HG03521 (cell line): Measurements from ENCODE around the gene ABCB9.

Experiments
- ATAC-seq: cut with Tn5 transposase; IDR thresholded peaks from one replicate; pipeline ENCODE4 v1.9.1; 2021; ENCODE audit warnings: mild to moderate bottlenecking, moderate library complexity; ENCODE audit not compliant: unreplicated experiment

Gene ABCB9

DNA sequence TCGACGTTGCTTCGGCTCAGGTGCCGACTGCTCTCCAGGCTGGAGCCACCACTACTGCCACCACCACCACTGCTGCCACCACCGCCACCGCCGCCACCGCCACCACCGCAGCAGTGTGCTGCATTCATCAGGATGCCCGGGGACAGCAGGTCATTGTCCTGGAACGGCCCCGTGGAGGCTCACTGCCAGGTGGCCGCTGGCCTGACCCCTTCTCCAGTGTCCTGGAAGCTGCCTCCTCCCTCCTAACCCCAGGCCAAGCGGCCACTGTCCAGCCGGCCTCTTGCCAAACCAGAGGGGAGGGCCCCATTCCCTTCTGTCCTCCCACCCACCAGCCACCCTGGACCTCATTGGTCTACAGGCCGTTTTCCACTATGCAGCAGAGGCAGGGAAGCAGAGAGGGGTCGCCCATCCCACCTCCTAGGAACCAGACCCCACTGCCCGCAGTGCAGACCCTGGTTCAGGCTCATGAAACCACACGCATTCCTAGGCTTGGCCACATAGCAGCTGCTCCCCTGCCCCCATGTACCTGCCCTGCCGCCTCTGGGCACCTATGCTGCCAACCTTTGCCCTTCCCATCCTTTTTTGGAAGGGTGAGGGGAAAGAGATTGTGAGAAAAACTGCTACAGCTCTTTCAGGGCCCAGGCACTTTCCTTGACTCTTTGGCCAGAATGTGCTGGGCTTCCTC lies 29.4 kb upstream of the ABCB9 start:
- ATAC-seq: no peak

GRCh38 chr12:122994781-122995502 lies 28.7 kb upstream of the ABCB9 start:
- no peak for ATAC-seq

DNA sequence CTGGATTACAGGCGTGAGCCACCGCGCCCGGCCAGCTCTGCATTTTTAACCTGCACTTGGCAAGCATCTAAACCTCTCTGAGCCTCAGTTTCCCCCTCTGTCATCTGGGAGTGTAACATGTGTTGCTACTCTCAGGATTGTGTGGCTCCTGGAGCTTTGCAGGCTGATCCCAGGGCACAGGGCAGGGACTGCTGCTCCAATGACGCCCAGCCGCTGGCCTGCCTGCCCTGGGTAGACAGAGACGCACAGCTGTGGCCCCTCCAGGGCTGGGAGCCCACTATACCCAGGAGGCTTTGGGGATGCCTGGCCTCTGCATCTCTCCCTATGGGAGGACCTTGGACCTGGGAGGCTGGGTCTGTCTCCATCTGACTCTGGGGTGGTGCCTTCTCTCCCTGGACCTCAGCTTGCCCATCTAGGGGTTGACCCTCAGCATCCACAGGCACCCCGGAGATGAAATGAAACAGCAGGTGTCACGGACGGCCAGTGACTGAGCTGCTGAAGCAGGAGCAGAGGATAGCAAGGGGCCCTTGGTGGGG lies 27.9 kb upstream of the ABCB9 start:
- no peak for ATAC-seq

DNA sequence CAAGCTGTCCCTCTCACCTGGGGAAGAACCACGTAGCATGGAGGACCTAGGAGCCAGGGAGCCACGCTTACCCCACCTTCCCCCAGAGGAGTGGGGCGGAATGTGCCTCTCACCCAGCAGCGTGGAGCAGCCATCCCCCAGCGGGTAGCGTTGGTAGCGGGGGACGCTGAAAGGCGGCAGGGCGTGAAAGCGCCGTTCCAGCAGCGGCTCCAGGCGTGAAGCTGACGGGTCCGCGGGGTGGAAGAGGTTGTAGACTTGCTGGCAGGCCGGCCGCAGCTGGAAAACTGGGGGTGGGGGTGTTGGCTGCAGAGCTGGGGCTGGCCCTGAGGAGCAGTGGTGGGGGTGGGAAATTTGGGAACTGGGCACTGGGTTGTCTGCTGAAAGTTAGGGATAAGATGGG lies 26.1 kb upstream of the ABCB9 start:
- no peak for ATAC-seq

DNA sequence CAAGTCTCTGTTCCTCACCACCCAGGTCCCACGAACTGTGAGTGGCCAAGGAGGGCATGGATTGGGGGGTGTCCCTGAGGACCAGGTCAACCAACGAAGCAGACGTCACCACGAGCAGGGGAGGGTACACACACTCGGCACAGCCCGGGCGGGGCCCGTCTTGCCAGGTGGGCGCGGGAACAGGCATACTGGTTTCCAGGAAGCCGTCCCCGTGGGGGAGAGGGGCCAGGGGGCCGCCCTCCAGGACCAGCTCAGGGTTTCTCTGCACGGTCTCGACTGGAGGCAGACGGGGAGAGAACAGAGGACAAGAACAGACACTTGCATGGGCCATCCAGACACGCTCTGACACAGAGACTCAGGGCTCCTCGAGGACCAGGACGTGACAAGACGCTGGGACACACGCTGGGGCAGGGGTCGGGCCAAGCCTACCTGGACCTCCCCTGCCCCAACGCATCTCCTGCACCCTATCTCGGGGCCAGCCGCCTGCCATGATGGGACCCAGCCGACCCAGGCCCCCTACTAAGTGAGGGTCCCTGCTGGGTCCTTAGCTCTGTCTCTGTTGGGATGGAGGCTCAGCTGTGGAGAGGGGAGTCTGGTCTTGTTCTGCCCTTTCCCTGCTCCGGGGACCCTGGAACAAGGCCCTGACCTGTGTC lies 25.5 kb upstream of the ABCB9 start:
- ATAC-seq: no peak

GRCh38 chr12:122990961-122991622 lies 24.8 kb upstream of the ABCB9 start:
- no peak for ATAC-seq

GRCh38 chr12:122990561-122990960 lies 24.3 kb upstream of the ABCB9 start:
- ATAC-seq: no peak

DNA sequence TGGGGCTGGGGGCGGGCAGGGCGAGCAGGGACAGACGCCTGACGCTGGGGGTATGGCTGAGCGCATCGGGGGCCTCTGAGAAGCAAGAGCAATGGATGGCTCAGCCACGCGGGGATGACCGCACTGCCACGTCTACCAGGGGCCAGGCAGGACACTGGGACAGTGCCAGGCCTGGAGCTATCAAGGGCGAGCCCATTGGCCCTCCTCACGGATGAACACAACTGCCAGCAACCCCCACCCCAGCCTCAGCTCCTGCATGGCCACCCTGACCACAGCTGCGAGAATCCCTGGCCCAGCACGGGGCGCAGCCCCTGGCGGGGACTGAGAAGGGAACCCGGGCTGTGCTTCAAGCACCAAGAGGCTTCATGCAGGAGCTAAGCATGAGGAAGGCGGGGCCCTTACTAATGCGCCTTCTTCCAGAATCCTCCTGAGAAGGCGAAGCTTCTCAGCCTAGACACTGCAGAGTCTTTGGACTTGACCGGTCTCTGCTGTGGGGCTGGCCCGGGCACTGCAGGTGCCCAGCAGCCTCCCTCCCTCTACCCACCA lies 23.7 kb upstream of the ABCB9 start:
- no peak for ATAC-seq

DNA sequence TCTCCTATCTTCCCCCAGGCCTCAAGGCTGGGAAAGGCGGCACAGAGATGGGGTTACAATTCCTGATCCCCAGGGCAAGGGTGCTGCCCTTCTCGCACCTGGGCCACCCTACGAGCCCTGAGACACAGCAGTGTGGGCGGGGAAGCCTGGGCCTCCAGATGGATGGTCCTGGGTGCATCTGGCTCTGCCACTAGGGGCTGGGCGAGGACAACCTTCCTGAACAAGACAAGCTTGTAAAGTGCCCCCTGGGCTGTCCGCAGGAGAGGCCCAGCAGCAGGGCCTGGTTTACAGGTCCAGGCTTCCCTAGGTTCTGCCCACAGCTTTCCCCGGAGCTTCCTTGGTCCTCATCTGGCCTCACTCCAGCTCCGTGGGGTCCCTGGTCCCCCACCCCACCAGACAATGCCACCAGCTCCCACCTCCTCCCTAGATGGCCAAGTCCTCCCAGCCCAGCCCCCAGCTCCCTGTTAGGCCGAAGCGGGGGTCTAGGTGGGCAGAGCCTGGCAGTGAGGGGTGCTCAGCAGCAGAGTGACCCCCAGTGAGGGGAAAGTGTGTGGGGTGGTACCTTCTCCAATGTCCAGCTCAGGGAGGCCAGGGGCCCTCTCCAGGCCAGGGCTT lies 23.1 kb upstream of the ABCB9 start:
- ATAC-seq: no peak

GRCh38 chr12:122988612-122989212 lies 22.4 kb upstream of the ABCB9 start:
- ATAC-seq: no peak

GRCh38 chr12:122988036-122988435 lies 21.8 kb upstream of the ABCB9 start:
- no peak for ATAC-seq

- ATAC-seq: no peak
These were observed 21.1 kb upstream of the ABCB9 start for GRCh38 chr12:122987086-122987951.

- no peak for ATAC-seq
These were observed 20.1 kb upstream of the ABCB9 start for GRCh38 chr12:122986258-122986871.

DNA sequence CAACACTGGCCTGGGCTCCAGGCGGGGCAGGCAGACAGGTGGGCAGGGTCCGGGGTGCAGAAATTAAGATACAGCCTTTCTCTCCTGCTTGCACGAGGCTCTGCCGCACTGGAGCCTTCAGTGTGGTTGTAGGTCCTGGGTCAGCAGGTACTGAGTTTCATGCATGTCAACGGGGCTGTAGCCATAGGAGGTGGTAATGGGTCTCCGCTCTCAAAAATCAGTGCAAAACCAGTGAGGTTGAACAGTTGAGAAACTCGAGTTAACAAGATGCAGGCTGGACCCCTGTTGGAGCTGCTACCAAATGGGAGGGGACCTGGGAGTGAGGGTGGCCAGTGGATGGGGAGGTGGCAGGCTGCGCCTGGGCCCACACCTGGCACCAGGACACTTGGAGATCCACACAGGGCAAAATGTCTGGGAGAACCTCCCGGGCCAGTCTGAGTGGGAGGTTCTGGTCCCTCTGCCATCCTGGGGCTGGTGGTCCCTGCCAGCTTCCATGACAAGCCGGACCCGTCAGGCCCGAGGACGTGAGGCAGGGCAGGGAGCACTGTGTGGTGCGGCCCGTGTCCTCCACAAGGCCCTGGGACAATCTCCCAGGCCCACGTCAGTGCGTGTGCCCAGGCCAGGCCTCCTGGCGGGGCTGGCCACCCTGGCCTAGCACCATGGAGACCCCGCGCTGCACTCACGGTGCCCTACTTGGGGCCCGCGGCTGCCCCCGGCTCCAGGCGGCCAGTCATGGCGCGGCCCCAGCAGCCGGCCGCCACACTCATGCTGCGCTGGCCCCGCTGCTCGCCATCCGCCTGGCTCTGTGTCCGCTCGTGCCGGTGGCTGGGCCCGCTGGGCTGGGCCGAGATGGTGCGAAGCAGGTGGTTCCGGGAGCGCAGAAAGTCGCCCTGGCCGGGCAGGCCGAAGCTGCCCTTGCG lies 19.3 kb upstream of the ABCB9 start:
- no peak for ATAC-seq

DNA sequence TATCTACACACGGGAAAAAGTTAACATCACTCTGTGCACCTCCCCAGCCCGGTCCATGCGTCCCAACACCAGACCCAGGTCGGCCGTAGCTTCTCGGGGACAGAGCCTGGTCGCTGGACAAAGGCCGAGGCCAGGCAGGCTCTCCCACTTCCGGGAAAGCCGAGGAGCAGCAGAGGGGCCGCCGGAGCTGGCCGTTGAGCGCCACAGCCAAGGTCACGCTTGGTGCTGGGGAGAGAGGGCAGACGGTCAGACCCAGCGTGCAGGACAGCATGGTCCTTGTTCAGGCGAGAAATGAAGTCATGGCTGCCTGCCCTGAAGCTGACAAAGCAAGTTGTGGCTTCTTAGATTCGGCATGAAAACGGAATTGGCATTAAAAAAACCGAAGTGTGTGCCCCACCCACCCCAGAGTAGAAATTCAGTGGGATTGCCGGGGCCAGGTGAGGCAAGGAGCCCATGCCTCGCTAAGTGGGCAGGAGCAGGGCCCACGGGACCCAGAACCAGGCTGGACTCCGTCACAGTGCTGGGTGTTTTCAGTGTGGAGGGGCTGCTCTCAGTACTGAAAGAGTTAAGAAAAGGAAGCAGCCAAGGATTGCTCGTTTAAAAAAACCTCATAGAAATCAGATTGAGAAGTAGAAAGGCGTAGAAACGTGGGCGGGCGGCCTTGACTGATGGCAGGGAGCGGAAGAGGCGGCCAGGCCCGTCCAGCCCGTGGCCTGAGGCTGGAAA lies 18.5 kb upstream of the ABCB9 start:
- no peak for ATAC-seq

DNA sequence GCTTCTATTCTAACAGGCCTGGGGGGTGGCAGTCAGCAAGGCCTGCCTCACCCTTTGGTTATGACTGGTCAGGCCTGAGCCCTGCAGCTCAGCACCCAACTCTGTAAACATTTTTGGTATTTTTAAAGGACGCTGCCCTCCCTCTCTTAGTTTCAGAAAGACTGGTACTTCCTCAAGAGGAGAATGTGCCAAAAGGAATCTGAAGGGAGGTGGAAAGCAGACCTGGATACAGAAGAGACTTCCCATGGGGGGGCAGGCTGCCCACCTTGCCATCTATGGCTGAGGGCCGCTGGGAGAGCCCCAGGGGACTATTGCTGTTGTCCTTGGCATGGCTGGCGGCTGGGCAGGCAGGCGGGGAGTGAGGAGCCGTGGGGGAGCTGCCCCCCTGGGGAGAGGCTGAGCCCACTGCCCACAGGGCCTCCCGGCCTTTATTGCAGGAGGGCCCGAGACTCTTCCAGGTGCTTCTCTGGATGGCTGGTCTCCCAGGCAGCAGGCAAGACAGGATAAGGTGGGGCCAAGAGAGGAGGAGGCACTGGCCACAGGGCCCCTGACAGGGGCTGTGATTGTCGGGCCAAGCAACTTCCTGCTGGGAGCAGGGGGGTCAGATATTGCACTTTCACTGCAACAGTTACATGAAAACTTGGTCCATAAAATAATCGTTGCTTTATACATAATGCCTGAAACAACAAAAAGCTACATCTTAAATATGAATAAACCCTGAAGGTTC lies 17.7 kb upstream of the ABCB9 start:
- no peak for ATAC-seq
